ENCODE measurements around the gene SLC5A1.
A peak's percentile ranks its signal among the peaks of the same experiment; 100 is the strongest.

The SLC5A1 gene

GRCh38 chr22:32050678-32051515, 7.8 kb downstream of the SLC5A1 start:
- peak; percentile 63 for DNase-seq (ENCODE audit: low spot score)

GRCh38 chr22:32052244-32052643, 9.2 kb downstream of the SLC5A1 start:
- no peak for DNase-seq (ENCODE audit: low spot score)

DNA sequence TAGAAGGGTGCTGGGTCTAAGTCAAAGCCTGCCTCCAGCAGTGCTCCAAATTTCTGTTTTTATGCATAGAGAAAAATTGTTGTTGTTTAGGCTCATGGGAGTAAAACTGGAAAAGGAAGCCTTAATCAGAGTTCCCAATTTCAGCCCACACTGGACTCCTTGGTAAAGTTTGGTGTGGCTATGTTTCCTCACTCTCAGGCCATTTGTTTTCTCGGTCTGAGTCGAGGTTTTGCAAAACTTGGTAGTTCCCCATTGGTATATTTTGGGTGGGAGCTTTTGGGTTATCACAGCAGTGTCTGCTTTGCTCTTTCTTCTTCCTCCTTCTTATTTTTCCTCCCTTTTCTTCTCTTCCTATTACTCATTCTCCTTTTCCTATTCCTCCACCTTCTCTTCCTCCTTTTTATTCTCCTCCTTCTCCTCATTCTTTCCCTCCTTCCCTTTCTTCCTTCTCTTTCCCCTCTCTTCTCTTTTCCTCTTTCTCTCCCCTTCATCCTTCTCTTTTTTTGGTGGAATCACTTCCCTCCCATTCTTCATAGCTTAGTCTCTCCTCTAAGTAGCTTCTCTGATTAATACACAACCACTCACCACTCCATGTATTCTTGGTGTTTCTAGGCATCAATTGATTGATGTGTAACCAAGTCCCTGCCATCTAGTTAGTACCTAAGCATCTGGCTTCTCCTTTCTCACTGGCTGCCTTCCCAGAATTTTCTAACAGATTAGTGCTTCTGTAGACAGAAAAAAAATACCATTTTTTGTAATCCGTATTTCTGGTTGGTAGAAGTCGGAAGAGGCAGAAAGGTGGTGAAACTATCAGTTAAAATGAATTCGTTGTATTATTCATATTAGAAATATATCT, 10.1 kb downstream of the SLC5A1 start:
- DNase-seq (ENCODE audit: low spot score): no peak

DNA sequence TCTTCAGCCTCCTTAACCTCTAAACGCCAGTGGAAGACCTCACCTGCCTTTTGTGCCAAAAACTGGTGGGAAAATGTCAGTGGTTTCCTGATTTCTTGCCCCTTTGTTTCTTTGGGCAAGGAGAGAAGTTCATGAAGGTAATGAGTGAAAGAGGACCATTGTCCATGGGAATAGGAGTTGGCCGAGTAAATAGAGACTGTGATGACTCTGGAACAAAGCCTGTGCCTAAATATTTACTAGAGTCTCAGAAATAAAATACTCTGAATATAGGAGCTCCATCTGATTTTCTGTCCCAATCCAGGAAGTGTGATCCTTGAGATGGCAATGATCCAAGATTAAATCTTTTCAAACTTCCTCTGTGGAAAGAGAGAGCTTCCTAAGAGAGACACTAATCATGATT, 12.0 kb downstream of the SLC5A1 start:
- DNase-seq (ENCODE audit: low spot score): no peak

GRCh38 chr22:32058656-32059260, 15.7 kb downstream of the SLC5A1 start:
- DNase-seq (ENCODE audit: low spot score): no peak

- DNase-seq (ENCODE audit: low spot score): no peak
These were observed 16.4 kb downstream of the SLC5A1 start for GRCh38 chr22:32059426-32059825.

DNA sequence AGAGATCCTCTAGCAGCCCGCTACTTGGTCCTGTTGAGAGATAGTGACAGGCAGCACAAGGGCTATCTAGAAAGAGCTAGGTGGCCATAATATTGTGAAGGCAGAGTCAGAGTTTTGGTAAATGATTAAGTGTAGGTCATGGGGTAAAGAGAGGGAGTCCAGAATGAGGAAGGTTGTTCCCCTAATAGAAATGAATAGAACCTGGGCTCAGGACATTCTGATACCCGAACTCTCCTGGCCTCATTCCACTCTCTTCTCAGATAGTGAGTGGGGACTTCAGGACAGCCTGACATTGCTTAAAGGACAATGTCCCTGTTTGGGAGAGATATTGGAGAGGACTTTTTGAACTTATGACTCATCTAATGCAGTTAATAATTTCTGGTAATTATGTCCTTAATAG, 20.6 kb downstream of the SLC5A1 start:
- no peak for DNase-seq (ENCODE audit: low spot score)

GRCh38 chr22:32066820-32067219, 23.8 kb downstream of the SLC5A1 start:
- no peak for DNase-seq (ENCODE audit: low spot score)

DNA sequence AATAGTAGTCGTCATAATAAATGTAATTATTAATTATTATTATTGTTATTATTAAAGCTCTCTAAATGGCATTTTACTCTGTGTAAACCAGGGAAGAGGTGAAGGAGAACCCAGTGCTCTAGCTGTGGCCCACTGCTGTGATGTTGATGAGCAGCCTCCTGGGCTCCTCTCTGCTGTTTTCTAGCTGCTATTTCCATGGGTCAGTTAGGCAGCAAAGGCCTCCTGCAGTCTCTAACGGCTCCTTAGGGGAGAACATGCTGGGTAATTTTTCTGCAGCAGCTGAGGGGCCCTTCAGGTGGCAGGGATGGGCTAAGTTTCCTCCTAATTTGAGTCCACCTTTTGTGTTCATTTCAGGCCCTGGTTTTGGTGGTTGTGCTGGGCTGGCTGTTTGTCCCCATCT, 24.6 kb downstream of the SLC5A1 start:
- DNase-seq (ENCODE audit: low spot score): no peak

- DNase-seq (ENCODE audit: low spot score): no peak
These were observed 26.7 kb downstream of the SLC5A1 start for GRCh38 chr22:32069579-32070372.

DNA sequence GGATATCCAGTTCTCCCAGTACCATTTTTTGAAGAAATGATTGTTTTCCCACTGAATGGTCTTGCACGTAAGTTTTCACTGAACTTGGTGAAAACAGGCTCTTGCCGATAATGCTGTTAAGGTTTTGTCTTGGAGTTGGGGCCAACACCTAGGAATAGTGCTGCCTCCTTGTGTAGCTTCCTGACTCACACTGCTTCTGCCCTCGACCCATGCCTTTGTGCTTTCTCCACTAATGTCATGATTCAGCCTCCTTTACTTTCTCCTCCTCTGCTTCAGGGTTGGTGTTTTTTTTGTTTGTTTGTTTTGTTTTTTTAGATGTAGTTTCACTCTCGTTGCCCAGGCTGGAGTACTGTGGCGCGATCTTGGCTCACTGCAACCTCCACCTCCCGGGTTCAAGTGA, 30.2 kb downstream of the SLC5A1 start:
- no peak for DNase-seq (ENCODE audit: low spot score)

- no peak for DNase-seq (ENCODE audit: low spot score)
These were observed 30.8 kb downstream of the SLC5A1 start for GRCh38 chr22:32073823-32074380.

DNA sequence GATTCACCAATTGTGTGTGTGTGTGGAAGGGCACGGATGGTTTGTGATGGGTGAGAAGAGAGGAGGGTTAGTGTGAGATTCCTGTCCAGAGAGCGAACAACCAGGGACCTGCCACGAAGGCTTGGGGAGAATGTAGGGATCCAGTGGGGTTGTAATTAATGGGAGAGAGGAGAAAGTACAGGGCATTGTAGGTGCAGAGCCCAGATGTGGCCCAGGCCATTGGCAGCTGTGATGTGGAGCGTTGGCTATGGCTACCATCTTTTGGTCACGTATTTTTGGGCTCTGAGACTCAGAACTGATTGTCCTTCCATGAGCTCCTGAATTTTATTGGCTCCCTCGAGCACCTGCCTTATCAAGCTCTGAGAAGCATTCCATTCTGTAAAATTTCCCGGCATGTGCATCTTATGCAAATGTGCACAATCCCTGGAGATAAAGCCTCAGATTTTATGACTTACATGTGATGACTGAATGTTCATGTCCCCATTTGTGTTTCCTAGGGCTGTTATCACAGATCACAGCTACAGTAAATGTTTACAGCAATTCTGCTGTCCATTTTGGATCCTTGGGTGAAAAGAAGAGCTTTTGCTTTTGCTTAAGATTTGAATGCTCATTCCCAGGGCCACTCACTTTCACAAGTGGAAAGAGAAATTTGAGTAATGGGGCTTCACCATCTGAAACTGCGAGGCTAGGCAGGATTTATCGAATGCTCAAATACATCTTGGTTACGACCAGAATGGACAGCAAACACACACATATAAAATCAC, 33.1 kb downstream of the SLC5A1 start:
- DNase-seq (ENCODE audit: low spot score): no peak

DNA sequence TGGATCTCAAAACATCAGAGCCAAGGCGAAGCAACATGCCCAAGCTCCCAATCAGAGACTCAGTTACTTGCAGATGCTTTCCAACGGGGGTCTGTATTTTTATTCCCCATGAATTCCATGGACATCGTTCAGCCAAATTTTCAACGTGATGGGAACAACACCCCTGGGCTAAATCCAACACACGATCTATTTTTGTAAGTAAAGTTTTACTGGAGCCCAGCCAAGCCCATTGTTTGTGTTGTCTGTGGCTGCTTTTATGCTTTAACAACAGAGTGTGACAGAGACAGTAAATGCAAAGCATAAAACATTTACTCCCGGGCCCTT, 33.7 kb downstream of the SLC5A1 start:
- DNase-seq (ENCODE audit: low spot score): no peak

DNA sequence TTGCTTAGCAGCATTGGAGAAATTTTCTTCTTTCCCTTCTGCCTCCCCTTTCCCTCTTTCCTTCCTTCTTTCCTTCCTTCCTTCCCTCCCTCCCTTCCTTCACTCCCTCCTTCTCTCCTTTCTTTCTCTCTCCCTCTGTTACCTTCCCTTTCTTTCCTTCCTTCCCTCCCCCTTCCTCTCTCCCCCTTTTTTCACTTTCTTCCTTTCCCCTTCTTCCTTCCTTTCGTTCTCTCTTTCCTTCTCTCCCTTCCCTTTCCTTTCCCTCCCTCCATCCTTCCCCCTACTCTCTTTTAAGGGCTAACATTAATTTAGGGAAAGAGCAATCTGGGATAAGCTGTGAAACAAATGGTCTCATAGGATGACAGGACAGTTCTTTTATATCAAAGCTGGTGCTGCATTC, 34.1 kb downstream of the SLC5A1 start:
- no peak for DNase-seq (ENCODE audit: low spot score)

- peak; percentile 78 for DNase-seq (ENCODE audit: low spot score)
These were observed 36.3 kb downstream of the SLC5A1 start for GRCh38 chr22:32079130-32080089.

GRCh38 chr22:32080904-32081303, 37.8 kb downstream of the SLC5A1 start:
- DNase-seq (ENCODE audit: low spot score): peak; percentile 51

- no peak for DNase-seq (ENCODE audit: low spot score)
These were observed 39.3 kb downstream of the SLC5A1 start for GRCh38 chr22:32082331-32082730.

GRCh38 chr22:32083000-32083399, 39.9 kb downstream of the SLC5A1 start:
- DNase-seq (ENCODE audit: low spot score): no peak

GRCh38 chr22:32083814-32084213, 40.8 kb downstream of the SLC5A1 start:
- no peak for DNase-seq (ENCODE audit: low spot score)
